ENCODE results near the gene TMEM229B. TPM values are rescaled to one million over a fixed set of nuclear protein-coding genes. Genes with fewer than 3 reads are reported as not detected.
"Not testable (repeated sequence)": the region's sequence is repeated elsewhere in the genome, so short reads cannot be mapped to it uniquely, and the experiment has no call there.

Gene TMEM229B
- total RNA-seq, 2 experiments from 2014 or later = 9.9 to 10.0 TPM

GRCh38 chr14:67464377-67464776 lies 24.1 kb downstream of the TMEM229B start:
- peaks cover 15% of the 10 kb centered on the region for H3K27me3 Mint-ChIP-seq (ENCODE audit: low read depth)
- no peaks in the 10 kb centered on the region for H3K9me3 Mint-ChIP-seq (ENCODE audit: insufficient read depth)
- H3K36me3 Mint-ChIP-seq (ENCODE audit: low read depth) = no peaks in the 10 kb centered on the region
- H3K4me3 Mint-ChIP-seq = no peak overlapping the region
- peaks cover 35% of the 10 kb centered on the region for H3K4me1 Mint-ChIP-seq (ENCODE audit: low read depth)
- H3K27ac Mint-ChIP-seq = no peak overlapping the region
- peak; percentile 58 for ATAC-seq
- ChIA-PET CTCF (interaction anchor here (0.7 to 2.8 kb wide), 4 partner anchors 23 to 107 kb away, joined by 3 to 11 read pairs (median 5); partner anchors contain the start of gene TMEM229B), POLR2A (no interaction called here)
- peak; percentile 56 for DNase-seq

- ATAC-seq (no peak), DNase-seq (no peak)
- Mint-ChIP-seq H3K4me1 (ENCODE audit: low read depth) (peaks cover 34% of the 10 kb centered on the region), H3K9me3 (ENCODE audit: insufficient read depth) (no peaks in the 10 kb centered on the region), H3K27ac (no peak overlapping the region), H3K27me3 (ENCODE audit: low read depth) (peaks cover 15% of the 10 kb centered on the region), H3K36me3 (ENCODE audit: low read depth) (no peaks in the 10 kb centered on the region), H3K4me3 (no peak overlapping the region)
- CTCF ChIA-PET = interaction anchor here (1.4 to 2.8 kb wide), 2 partner anchors 23 to 107 kb away, joined by 7 to 11 read pairs; partner anchors contain the start of gene TMEM229B
- POLR2A ChIA-PET = no interaction called here
Observed at GRCh38 chr14:67463900-67464299, 24.6 kb downstream of the TMEM229B start.

GRCh38 chr14:67461996-67462395 lies 26.5 kb downstream of the TMEM229B start:
- no peak overlapping the region for H3K4me3 Mint-ChIP-seq
- H3K27ac Mint-ChIP-seq = no peak overlapping the region
- CTCF ChIA-PET = interaction anchor here (0.9 to 1.7 kb wide), 2 partner anchors 34 to 109 kb away, joined by 3 to 5 read pairs; no protein-coding TSS in a partner anchor
- no peaks in the 10 kb centered on the region for H3K9me3 Mint-ChIP-seq (ENCODE audit: insufficient read depth)
- POLR2A ChIA-PET = no interaction called here
- ATAC-seq (no peak), DNase-seq (no peak)
- peaks cover 22% of the 10 kb centered on the region for H3K4me1 Mint-ChIP-seq (ENCODE audit: low read depth)
- peaks cover 19% of the 10 kb centered on the region for H3K27me3 Mint-ChIP-seq (ENCODE audit: low read depth)
- H3K36me3 Mint-ChIP-seq (ENCODE audit: low read depth) = no peaks in the 10 kb centered on the region

GRCh38 chr14:67461341-67461985 lies 27.1 kb downstream of the TMEM229B start:
- Mint-ChIP-seq H3K9me3 (ENCODE audit: insufficient read depth) (no peaks in the 10 kb centered on the region), H3K27me3 (ENCODE audit: low read depth) (peaks cover 21% of the 10 kb centered on the region), H3K4me3 (no peak overlapping the region), H3K27ac (no peak overlapping the region), H3K36me3 (ENCODE audit: low read depth) (no peaks in the 10 kb centered on the region), H3K4me1 (ENCODE audit: low read depth) (peaks cover 21% of the 10 kb centered on the region)
- ChIA-PET CTCF (interaction anchor here (0.9 to 1.7 kb wide), 2 partner anchors 33 to 110 kb away, joined by 3 to 5 read pairs; no protein-coding TSS in a partner anchor), POLR2A (no interaction called here)
- no peak for ATAC-seq
- DNase-seq = no peak

- Mint-ChIP-seq H3K4me3 (no peak overlapping the region), H3K9me3 (ENCODE audit: insufficient read depth) (no peaks in the 10 kb centered on the region), H3K27me3 (ENCODE audit: low read depth) (peaks cover 16% of the 10 kb centered on the region), H3K4me1 (ENCODE audit: low read depth) (peaks cover 8% of the 10 kb centered on the region), H3K36me3 (ENCODE audit: low read depth) (no peaks in the 10 kb centered on the region), H3K27ac (no peak overlapping the region)
- POLR2A ChIA-PET = no interaction called here
- no peak for DNase-seq
- CTCF ChIA-PET = interaction anchor here (1.0 kb wide), 1 partner anchor 34 kb away, joined by 3 read pairs; no protein-coding TSS in a partner anchor
- no peak for ATAC-seq
Observed at GRCh38 chr14:67459336-67459735, 29.2 kb downstream of the TMEM229B start.

- Mint-ChIP-seq H3K36me3 (ENCODE audit: low read depth) (no peaks in the 10 kb centered on the region), H3K4me1 (ENCODE audit: low read depth) (no peaks in the 10 kb centered on the region), H3K9me3 (ENCODE audit: insufficient read depth) (no peaks in the 10 kb centered on the region), H3K27me3 (ENCODE audit: low read depth) (peaks cover 16% of the 10 kb centered on the region), H3K4me3 (no peak overlapping the region), H3K27ac (no peak overlapping the region)
- DNase-seq (no peak), ATAC-seq (no peak)
- CTCF ChIA-PET = interaction anchor here (1.7 kb wide), 1 partner anchor 11 kb away, joined by 6 read pairs; no protein-coding TSS in a partner anchor
- POLR2A ChIA-PET = no interaction called here
Observed at GRCh38 chr14:67457782-67458181, 30.7 kb downstream of the TMEM229B start.

GRCh38 chr14:67456732-67457131 lies 31.8 kb downstream of the TMEM229B start:
- POLR2A ChIA-PET = no interaction called here
- no peak overlapping the region for H3K4me3 Mint-ChIP-seq

GRCh38 chr14:67453575-67454300 lies 34.8 kb downstream of the TMEM229B start:
- DNase-seq = no peak
- H3K9me3 Mint-ChIP-seq (ENCODE audit: insufficient read depth) = no peaks in the 10 kb centered on the region
- ATAC-seq = no peak
- ChIA-PET CTCF (interaction anchor here (0.5 kb wide), 1 partner anchor 81 kb away, joined by 3 read pairs; no protein-coding TSS in a partner anchor), POLR2A (no interaction called here)
- no peaks in the 10 kb centered on the region for H3K4me1 Mint-ChIP-seq (ENCODE audit: low read depth)
- H3K27me3 Mint-ChIP-seq (ENCODE audit: low read depth) = peaks cover 17% of the 10 kb centered on the region
- no peaks in the 10 kb centered on the region for H3K36me3 Mint-ChIP-seq (ENCODE audit: low read depth)
- no peak overlapping the region for H3K4me3 Mint-ChIP-seq
- H3K27ac Mint-ChIP-seq = no peak overlapping the region

More at GRCh38 chr14:67456732-67457131, 31.8 kb downstream of the TMEM229B start:
- Mint-ChIP-seq H3K27ac (no peak overlapping the region), H3K27me3 (ENCODE audit: low read depth) (peaks cover 20% of the 10 kb centered on the region), H3K9me3 (ENCODE audit: insufficient read depth) (no peaks in the 10 kb centered on the region), H3K36me3 (ENCODE audit: low read depth) (no peaks in the 10 kb centered on the region), H3K4me1 (ENCODE audit: low read depth) (no peaks in the 10 kb centered on the region)
- CTCF ChIA-PET = interaction anchor here (0.9 to 1.7 kb wide), 2 partner anchors 10 to 29 kb away, joined by 3 to 6 read pairs; no protein-coding TSS in a partner anchor
- no peak for DNase-seq
- ATAC-seq = no peak

- peaks cover 19% of the 10 kb centered on the region for H3K27me3 Mint-ChIP-seq (ENCODE audit: low read depth)
- DNase-seq; ATAC-seq; CTCF ChIA-PET; H3K36me3 Mint-ChIP-seq (ENCODE audit: low read depth); H3K4me1 Mint-ChIP-seq (ENCODE audit: low read depth); H3K9me3 Mint-ChIP-seq (ENCODE audit: insufficient read depth); H3K4me3 Mint-ChIP-seq; H3K27ac Mint-ChIP-seq; POLR2A ChIA-PET: not testable (repeated sequence)
Observed at GRCh38 chr14:67451667-67452066, 36.9 kb downstream of the TMEM229B start.

GRCh38 chr14:67449096-67449495 lies 39.4 kb downstream of the TMEM229B start:
- ChIA-PET POLR2A (no interaction called here), CTCF (interaction anchor here (0.9 kb wide), 1 partner anchor 21 kb away, joined by 3 read pairs; no protein-coding TSS in a partner anchor)
- Mint-ChIP-seq H3K4me1 (ENCODE audit: low read depth) (no peaks in the 10 kb centered on the region), H3K9me3 (ENCODE audit: insufficient read depth) (no peaks in the 10 kb centered on the region), H3K27ac (no peak overlapping the region), H3K4me3 (no peak overlapping the region), H3K27me3 (ENCODE audit: low read depth) (peaks cover 27% of the 10 kb centered on the region), H3K36me3 (ENCODE audit: low read depth) (no peaks in the 10 kb centered on the region)
- DNase-seq (no peak), ATAC-seq (no peak)

- no peak for ATAC-seq
Observed at GRCh38 chr14:67447033-67447381, 41.5 kb downstream of the TMEM229B start.

More at GRCh38 chr14:67447033-67447381, 41.5 kb downstream of the TMEM229B start:
- Mint-ChIP-seq H3K9me3 (ENCODE audit: insufficient read depth) (no peaks in the 10 kb centered on the region), H3K36me3 (ENCODE audit: low read depth) (no peaks in the 10 kb centered on the region), H3K4me1 (ENCODE audit: low read depth) (no peaks in the 10 kb centered on the region), H3K4me3 (no peak overlapping the region), H3K27me3 (ENCODE audit: low read depth) (peaks cover 32% of the 10 kb centered on the region), H3K27ac (no peak overlapping the region)
- no peak for DNase-seq
- ChIA-PET POLR2A (no interaction called here), CTCF (interaction anchor here (1.6 to 2.2 kb wide), 3 partner anchors 10 to 125 kb away, joined by 6 to 7 read pairs (median 6); no protein-coding TSS in a partner anchor)

Data from activated CD8-positive, alpha-beta T cell treated with anti-CD3 and anti-CD28 coated beads, Interleukin-2, amount 10 ng/mL, durations not matched to agents 7 days and 5 days (primary cell).